IPS-NIHi11 (cell line): ENCODE measurements around the gene MCM6.
"Not testable (repeated sequence)": the region's sequence is repeated elsewhere in the genome, so short reads cannot be mapped to it uniquely, and the experiment has no call there.

ENCODE experiments used
- DNase-seq: peaks from one replicate; pipeline ENCODE4 v3.0.0; 2012; ENCODE audit warnings: mixed read lengths, low spot score

Gene MCM6

GRCh38 chr2:135876066-135876711 is at the start of gene MCM6:
MCM6 (minus strand) TSS chr2:135876443; CDS start chr2:135876365, 78 bp downstream.
- DNase-seq = peak; percentile 98

GRCh38 chr2:135925571-135925970 is 49.3 kb upstream of the MCM6 start:
- DNase-seq = no peak

GRCh38 chr2:135916207-135916606 is 40.0 kb upstream of the MCM6 start:
- no peak for DNase-seq

GRCh38 chr2:135914485-135914884 is 38.2 kb upstream of the MCM6 start:
- no peak for DNase-seq

GRCh38 chr2:135913727-135914365 is 37.6 kb upstream of the MCM6 start:
- DNase-seq = peak; percentile 35

- DNase-seq = no peak
Measured at GRCh38 chr2:135909976-135910375, 33.7 kb upstream of the MCM6 start.

GRCh38 chr2:135905679-135906078 is 29.4 kb upstream of the MCM6 start:
- no peak for DNase-seq

GRCh38 chr2:135904341-135904989 is 28.2 kb upstream of the MCM6 start:
- no peak for DNase-seq

GRCh38 chr2:135903650-135904049 is 27.4 kb upstream of the MCM6 start:
- no peak for DNase-seq

- no peak for DNase-seq
Measured at GRCh38 chr2:135899567-135899966, 23.3 kb upstream of the MCM6 start.

- no peak for DNase-seq
Measured at GRCh38 chr2:135898234-135898786, 22.1 kb upstream of the MCM6 start.

- no peak for DNase-seq
Measured at GRCh38 chr2:135894930-135895329, 18.7 kb upstream of the MCM6 start.

- no peak for DNase-seq
Measured at GRCh38 chr2:135893374-135893794, 17.1 kb upstream of the MCM6 start.

- DNase-seq = no peak
Measured at GRCh38 chr2:135890835-135891234, 14.6 kb upstream of the MCM6 start.

GRCh38 chr2:135890149-135890548 is 13.9 kb upstream of the MCM6 start:
- DNase-seq = no peak

- DNase-seq = not testable (repeated sequence)
Measured at GRCh38 chr2:135888587-135888986, 12.3 kb upstream of the MCM6 start.

GRCh38 chr2:135885709-135886108 is 9.5 kb upstream of the MCM6 start:
- no peak for DNase-seq

GRCh38 chr2:135882415-135882814 is 6.2 kb upstream of the MCM6 start:
- no peak for DNase-seq

GRCh38 chr2:135876770-135877169 is 527 bp upstream of the MCM6 start:
- DNase-seq = not testable (repeated sequence)

- peak; percentile 56 for DNase-seq
Measured at GRCh38 chr2:135875491-135876065, 665 bp downstream of the MCM6 start.

GRCh38 chr2:135874777-135875365 is 1.4 kb downstream of the MCM6 start:
- no peak for DNase-seq

- DNase-seq = no peak
Measured at GRCh38 chr2:135870571-135870970, 5.7 kb downstream of the MCM6 start.
